HG03520 (cell line): Measurements from ENCODE around the gene CYP2B6.
"Not testable (repeated sequence)": the region's sequence is repeated elsewhere in the genome, so short reads cannot be mapped to it uniquely, and the experiment has no call there.

Experiments
- ATAC-seq: cut with Tn5 transposase; IDR thresholded peaks from one replicate; pipeline ENCODE4 v1.9.1; 2021; ENCODE audit warnings: mild to moderate bottlenecking, moderate library complexity; ENCODE audit not compliant: unreplicated experiment

The CYP2B6 gene

DNA sequence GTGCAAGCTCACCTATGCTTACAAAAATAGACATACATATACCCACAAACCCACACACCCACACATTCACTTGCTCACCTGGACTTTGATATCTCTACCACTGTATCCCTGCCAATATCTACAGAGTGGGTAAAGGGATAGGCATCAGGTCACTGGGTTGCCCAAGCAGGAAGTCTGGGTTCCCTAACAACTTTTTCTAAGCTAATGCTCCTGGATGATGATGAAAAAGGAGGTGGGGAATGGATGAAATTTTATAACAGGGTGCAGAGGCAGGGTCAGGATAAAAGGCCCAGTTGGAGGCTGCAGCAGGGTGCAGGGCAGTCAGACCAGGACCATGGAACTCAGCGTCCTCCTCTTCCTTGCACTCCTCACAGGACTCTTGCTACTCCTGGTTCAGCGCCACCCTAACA is at the start of gene CYP2B6:
CYP2B6 (plus strand) TSS at position 311 of the 410 bp plus-strand sequence; CDS start at position 335, 24 bp downstream.
- no peak for ATAC-seq

DNA sequence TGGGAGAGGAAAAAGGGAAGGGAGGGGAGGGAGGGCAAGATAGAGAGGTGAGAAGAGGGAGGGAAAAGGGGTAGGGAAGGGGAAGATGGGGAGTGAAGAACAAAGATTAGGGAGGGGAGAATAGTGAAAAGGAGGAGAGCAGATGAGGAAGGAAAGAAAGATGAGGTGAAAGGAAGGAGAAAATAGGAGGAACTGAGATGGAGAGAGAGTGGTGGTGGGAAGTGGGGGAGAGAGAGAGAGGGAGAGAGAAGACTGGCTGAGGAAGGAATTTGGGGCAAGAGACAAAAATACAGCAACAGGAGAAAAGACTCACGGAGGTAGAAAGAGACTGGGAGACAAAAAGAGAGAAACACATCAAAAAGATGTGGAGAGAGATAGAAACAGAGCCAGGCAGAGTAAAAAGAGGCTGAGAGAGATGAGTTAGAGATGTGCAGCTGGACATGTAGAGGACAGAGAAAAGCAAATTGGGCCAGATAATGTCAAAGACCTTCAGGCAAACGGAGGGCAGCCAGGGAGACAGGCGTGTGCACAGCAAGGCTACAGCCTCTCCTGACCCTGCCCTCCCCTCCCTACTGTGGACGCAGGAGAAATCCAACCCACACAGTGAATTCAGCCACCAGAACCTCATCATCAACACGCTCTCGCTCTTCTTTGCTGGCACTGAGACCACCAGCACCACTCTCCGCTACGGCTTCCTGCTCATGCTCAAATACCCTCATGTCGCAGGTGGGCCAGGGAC is 49.4 kb upstream of the CYP2B6 start:
- ATAC-seq: no peak

DNA sequence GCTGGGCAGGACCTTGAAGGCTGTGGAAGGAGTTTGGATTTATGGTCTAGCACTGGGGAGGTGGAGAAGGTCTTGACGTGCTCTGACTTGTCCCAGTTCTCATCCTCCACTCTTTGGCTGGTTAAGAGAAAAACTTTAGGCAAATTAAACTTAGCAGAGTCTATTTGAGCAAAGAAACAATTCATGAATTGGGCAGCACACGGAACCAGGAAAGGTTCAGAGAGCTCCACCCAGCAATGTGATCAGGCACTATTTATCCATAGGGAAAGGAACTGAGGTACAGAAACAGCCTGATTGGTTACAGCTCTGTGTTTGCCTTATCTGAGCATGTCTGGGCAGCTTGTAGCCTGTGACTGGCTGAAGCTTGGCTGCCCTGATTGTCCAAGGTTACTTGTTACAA is 45.4 kb upstream of the CYP2B6 start:
- no peak for ATAC-seq

DNA sequence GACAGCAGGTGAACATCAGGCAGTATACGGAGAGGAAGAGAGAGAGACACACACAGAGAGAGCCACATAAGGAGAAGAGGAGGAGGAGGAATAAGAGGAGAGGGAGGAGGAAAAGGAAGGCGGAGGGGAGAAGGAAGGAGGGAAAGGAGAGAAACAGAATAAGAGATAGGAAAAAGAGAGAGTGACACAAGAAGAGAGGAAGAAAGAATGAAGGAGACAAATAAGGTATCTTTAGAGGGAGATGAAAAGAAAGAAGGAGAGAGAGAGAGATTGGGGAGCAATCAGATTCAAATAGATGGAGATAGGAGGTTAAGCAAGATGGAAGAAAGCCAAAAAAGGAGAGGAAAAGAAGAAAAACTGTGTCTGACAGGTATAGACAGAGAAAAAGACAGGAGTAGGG is 44.0 kb upstream of the CYP2B6 start:
- ATAC-seq: no peak

DNA sequence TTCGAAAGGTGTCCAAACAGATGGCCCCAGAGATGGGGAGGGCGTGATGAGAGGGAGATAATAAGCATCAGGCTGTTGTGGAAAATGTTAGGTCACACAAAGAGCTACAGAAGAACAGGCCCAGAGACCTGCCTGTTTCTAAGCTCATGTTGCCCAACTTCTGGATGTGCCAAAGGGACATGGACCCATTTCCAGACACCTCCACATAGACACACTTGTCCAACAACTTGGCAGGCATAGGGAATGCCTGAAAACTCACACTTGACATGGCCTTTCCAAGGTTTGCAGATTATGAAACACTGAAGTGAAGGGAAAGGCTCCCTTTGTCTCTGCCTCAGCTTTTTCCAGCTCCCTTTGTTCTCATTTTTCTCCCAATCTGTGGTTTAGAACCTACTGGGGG is 43.5 kb upstream of the CYP2B6 start:
- ATAC-seq: no peak

DNA sequence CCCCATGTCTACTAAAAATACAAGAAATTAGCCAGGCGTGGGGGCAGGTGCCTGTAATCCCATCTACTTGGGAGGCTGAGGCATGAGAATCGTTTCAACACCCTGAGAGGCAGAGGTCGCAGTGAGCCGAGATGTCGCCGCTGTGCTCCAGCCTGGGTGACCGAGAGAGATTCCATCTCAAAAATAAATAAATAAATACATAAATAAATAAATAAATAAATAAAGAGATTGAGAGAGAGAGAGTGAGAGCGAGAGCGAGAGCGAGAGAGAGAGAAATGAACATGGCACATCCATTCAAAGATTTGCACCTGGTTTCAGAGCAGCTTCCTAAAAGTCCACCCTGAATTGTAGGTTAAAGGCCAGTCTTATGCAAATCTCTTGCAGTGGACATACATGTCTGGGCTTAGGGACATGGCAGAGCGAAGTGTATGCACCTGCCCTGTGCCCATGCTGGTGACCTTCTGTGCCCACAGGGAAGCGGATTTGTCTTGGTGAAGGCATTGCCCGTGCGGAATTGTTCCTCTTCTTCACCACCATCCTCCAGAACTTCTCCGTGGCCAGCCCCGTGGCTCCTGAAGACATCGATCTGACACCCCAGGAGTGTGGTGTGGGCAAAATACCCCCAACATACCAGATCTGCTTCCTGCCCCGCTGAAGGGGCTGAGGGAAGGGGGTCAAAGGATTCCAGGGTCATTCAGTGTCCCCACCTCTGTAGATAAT is 42.3 kb upstream of the CYP2B6 start:
- no peak for ATAC-seq

DNA sequence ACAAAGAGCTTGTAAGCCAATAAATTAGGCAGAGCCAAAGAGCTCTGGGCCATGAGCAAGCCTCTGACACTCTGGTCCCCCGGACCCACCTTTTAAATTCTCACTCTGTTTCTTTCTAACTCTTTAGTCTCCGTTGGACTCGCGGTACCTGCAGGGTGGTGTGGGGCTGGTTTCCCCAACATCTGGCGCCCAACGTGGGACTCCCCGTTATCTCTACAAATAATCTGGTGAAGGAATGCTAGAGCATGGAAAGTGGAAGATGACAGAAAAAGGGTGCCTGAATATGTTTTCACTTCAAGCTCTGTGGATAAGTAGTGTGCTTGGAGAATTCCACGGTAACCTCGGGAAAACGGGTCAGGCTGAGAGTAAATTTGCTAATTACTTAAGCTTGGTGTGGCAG is 36.5 kb upstream of the CYP2B6 start:
- ATAC-seq: no peak

DNA sequence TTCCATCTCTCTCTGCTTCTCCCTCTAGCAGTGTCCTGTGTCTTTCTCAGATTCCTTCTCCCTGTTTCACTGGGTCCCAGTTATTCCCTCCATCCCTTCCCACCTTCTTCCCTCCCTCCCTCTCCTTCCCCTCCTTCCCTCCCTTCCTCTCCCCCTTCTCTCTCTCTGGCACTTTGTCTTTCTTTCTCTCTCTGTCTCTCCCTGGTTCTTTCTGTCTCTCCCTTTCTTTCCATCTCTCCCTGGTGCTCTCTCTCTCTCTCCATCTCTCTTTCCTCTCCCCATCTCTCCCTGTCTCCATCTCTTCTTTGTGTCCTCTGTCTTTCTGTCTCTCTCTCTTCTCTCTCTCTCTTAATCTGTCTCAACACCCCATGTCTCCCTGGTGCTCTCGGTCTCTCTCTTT is 31.7 kb upstream of the CYP2B6 start:
- ATAC-seq: no peak

DNA sequence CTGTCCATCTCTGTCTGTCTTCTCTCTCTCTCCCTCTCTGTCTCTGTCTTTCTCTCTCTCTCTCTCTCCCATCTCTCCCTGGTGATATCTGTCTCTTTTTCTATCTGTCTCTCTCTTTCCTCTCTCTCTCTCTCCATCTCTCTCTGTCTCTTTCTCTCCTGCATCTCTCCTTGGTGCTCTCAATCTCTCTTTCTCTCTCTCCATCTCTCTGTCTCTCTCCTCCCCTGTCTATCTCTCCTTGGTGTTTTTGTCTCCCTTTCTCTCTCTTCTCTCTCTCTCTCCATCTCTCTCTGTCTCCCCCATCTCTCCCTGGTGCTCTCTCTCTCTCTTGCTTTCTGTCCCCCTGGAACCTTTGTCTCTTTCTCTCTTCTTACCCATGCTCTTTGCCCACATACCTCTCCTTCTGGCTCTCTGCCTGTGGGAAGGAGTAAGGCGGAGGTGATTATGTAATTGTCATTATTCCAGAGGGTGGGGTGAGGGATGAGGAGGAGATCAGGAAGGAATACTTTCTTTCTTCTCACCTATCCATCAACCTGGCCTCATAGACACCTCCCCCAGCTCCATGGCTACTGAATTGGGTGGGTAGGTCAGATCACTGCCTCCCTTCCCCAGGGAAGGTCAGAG is 30.9 kb upstream of the CYP2B6 start:
- ATAC-seq: no peak

DNA sequence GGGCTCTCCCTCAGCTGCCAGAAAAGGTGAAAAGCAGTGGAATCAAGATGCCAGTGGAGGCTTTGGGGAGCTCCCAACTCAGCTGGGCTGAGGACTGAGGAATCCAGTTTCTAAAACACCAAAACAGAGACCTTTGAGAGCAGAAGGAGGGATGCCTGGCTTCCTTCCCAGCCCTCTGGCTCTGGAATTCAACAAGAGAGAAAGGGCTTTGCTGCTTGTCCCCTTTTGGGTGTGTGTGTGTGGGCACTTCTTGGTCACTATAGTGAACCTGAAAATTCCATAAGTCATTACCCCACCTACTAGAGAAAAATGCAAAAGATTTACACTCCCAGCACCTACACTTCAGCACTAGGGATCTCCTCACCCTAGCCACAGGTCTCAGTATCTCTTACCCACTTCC is 30.3 kb upstream of the CYP2B6 start:
- ATAC-seq: no peak

DNA sequence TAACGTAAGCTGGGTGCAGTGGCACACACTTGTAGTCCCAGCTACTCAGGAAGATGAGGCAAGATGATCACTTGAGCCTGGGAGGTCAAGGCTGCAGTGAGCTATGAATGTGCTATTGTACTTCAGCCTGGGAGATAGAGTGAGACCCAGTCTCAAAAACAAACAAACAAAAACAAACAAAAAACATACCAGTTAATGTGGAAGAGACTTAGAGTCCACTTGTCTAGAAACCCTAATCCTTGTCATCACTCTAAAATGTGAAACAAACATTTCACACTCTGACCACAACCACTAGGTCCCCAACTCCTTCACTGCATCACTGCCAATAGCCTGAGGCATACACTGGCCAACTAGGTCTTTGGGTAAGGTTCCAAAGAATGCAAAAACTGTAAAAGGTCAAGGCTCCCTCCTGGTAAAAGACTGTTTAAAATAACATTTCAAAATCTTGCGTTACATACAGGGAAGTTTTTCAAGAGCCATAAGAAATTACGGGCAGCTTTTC is 28.6 kb upstream of the CYP2B6 start:
- ATAC-seq: no peak

DNA sequence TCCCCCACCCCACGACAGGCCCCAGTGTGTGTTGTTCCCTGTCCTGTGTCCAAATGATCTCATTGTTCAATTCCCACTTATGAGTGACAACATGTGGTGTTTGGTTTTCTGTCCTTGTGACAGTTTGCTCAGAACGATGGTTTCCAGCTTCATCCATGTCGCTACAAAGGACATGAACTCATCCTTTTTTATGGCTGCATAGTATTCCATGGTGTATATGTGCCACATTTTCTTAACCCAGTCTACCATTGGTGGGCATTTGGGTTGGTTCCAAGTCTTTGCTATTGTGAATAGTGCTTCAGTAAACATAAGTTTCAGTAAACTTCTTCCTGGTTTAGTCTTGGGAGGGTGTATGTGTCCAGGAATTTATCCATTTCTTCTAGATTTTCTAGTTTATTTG is 26.7 kb upstream of the CYP2B6 start:
- not testable (repeated sequence) for ATAC-seq

DNA sequence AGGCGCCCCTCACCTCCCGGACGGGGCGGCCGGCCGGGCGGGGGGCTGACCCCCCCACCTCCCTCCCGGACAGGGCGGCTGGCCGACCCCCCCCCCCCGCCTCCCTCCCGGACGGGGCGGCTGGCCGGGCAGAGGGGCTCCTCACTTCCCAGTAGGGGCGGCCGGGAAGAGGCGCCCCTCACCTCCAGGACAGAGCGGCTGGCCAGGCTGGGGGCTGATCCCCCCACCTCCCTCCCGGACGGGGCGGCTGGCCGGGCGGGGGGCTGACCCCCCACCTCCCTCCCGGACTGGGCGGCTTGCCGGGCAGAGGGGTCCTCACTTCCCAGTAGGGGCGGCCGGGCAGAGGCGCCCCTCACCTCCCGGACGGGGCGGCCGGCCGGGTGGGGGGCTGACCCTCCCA is 25.7 kb upstream of the CYP2B6 start:
- ATAC-seq: not testable (repeated sequence)

DNA sequence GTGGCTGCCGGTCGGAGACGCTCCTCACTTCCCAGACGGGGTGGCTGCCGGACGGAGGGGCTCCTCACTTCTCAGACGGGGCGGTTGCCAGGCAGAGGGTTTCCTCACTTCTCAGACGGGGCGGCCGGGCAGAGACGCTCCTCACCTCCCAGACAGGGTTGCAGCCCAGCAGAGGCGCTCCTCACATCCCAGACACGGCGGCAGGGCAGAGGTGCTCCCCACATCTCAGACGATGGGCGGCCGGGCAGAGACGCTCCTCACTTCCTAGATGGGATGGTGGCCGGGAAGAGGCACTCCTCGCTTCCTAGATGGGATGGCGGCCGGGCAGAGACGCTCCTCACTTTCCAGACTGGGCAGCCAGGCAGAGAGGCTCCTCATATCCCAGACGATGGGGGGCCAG is 24.5 kb upstream of the CYP2B6 start:
- ATAC-seq: not testable (repeated sequence)

DNA sequence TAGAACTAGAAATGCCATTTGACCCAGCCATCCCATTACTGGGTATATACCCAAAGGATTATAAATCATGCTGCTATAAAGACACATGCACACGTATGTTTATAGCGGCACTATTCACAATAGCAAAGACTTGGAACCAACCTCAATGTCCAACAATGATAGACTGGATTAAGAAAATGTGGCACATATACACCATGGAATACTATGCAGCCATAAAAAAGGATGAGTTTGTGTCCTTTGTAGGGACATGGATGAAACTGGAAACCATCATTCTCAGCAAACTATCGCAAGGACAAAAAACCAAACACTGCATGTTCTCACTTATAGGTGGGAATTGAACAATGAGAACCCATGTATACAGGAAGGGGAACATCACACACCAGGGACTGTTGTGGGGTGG is 23.0 kb upstream of the CYP2B6 start:
- not testable (repeated sequence) for ATAC-seq

DNA sequence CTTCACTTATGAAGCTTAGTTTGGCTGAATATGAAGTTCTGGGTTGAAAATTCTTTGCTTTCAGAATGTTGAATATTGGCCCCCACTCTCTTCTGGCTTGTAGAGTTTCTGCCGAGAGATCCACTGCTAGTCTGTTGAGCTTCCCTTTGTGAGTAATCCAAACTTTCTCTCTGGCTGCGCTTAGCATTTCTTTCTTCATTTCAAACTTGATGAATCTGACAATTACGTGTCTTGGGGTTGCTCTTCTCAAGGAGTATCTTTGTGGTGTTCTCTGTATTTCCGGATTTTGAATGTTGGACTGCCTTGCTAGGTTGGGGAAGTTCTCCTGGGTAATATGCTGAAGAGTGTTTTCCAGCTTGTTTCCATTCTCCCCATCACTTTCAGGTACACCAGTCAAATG is 21.4 kb upstream of the CYP2B6 start:
- ATAC-seq: not testable (repeated sequence)

DNA sequence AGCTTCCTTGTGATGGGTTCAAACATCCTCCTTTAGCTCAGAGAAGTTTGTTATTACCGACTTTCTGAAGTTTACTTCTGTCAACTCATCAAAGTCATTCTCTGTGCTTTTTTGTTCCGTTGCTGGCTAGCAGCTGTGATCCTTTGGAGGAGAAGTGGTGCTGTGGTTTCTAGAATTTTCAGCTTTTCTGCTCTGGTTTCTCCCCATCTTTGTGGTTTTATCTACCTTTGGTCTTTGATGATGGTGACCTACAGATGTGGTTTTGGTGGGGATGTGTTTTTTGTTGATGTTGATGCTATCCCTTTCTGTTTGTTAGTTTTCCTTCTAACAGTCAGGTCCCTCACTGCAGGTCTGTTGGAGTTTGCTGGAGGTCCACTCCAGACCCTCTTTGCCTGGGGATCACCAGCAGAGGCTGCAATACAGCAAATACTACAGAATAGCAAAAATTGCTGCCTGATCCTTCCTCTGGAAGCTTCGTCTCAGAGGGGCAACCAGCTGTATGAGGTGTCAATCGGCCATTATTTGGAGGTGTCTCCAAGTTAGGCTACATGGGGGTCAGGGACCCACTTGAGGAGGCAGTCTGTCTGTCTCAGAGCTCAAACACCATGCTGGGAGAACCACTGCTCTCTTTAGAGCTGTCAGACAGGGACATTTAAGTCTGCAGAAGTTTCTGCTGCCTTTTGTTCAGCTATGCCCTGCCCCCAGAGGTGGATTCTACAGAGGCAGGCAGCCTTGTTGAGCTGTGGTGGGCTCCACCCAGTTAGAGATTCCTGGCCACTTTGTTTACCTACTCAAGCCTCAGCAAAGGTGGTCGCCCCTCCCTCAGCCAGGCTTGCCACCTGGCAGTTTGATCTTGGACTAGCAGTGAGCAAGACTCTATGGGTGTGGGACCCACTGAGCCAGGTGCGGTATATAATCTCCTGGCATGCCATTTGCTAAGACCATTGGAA is 20.4 kb upstream of the CYP2B6 start:
- ATAC-seq: not testable (repeated sequence)

DNA sequence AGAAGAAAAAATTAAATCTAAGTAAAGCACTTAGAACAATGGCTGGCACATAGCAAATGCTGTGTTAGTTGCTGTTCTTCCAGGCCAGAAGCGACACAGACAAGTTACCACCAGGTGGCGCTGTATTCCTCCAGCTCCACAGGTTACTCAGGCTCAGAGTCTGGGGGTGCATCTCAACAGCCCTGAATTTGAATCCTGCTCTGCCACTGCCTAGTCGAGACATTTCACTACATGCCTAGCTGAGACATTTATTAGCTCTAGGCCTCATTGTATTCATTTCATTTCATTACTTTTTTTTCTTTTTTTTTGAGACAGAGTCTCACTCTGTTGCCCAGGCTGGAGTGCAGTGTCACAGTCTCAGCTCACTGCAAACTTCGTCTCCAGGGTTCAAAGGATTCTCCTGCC is 16.4 kb upstream of the CYP2B6 start:
- no peak for ATAC-seq

DNA sequence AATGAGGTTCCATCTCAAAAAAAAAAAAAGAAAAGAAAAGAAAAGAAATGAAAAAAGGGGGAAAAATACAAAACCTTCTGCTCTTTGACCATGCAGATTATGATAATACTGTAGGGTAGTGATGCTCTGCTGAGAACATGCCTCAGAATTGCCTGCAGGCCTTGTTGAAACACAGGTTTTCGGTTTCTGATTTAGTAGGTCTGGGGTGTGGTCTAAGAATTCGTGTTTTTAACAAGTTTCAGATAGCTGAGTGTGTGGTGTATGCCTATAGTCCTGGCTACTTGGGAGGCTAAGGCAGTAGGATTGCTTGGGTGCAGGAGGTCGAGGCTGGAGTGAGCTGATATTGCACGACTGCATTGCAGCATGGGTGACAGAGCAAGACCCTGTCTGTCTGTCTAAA is 14.9 kb upstream of the CYP2B6 start:
- ATAC-seq: no peak

DNA sequence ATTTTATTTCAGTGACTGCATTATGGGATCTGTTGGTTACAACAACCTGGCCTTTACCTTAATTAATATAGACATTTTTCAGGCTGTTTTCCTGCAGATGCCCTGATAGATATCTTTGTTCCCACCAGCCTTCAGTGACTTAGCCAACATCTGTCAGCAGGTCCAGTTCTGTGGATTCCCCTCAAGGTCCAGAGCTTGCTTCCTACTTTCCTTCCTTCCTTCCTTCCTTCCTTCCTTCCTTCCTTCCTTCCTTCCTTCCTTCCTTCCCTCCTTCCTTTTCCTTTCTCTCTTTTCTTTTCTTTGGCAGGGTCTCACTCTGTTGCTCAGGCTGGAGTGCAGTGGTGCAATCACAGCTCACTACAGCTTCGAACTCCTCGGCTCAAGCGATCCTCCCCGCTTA is 14.4 kb upstream of the CYP2B6 start:
- ATAC-seq: no peak

DNA sequence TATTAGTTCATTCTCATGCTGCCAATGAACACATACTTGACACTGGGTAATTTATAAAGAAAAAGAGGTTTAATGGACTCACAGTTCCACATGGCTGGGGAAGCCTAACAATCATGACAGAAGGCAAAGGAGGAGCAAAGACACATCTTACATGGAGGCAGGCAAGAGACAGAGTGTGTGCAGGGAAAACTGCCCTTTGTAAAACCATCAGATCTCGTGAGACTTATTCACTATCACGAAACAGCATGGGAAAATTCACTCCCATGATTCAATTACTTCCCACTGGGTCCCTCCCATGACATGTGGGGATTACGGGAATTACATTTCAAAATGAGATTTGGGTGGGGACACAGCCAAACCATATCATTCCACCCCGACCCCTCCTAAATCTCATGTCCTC is 11.3 kb upstream of the CYP2B6 start:
- ATAC-seq: not testable (repeated sequence)
